Tibial nerve (tissue), 4 donors: Measurements from ENCODE around the gene KRTAP4-12.

Experiments
- EP300 ChIP-seq, 2 donors: sonication (generic); formaldehyde crosslinking; IDR thresholded peaks; one replicate each; pipeline ENCODE4 v1.6.1; 2017; ENCODE audit warnings: antibody characterized with exemption in 2 of 2, mild to moderate bottlenecking in 1 of 2
- POLR2A ChIP-seq, 2 donors: fragments of 450-650 bp; IDR thresholded peaks; one replicate each; pipeline ENCODE4 v1.6.1; 2017; ENCODE audit warnings: antibody characterized with exemption in 2 of 2, mild to moderate bottlenecking in 2 of 2, moderate library complexity in 2 of 2
- TF ChIP-seq, protein P1 (sequence below), 5 experiments: fragments of 200-600 bp in 3 of 5; fragments of 450-650 bp in 2 of 5; sonication (generic) in 3 of 5; IDR thresholded peaks; one replicate each; pipeline ENCODE4 v1.5.1; 2016 to 2019; ENCODE audit warnings: antibody characterized with exemption in 5 of 5, mild to moderate bottlenecking in 3 of 5, moderate library complexity in 2 of 5

DNA sequence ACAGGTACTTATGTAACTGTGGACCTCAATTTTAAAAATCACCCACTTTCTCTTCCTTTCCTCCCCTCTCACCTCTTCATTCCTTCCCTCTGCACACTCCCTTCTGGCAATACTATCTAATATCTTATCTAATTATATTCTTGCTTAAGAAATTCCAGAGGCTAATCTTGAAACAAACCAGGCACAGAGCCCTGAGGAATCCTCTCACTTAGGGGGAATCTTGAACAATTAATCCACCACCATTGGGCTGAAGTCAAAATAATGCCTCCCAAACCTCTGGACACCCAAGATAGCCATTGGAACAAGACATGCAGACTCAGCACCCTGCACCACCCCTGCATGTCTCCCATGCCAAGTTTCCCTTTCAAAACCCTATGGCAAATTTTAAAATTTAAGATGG is 17.4 kb upstream of the KRTAP4-12 start:
- TF ChIP-seq POLR2A (IDR thresholded peaks at IDR 0.05), result no peak
- TF ChIP-seq, protein P1, sequence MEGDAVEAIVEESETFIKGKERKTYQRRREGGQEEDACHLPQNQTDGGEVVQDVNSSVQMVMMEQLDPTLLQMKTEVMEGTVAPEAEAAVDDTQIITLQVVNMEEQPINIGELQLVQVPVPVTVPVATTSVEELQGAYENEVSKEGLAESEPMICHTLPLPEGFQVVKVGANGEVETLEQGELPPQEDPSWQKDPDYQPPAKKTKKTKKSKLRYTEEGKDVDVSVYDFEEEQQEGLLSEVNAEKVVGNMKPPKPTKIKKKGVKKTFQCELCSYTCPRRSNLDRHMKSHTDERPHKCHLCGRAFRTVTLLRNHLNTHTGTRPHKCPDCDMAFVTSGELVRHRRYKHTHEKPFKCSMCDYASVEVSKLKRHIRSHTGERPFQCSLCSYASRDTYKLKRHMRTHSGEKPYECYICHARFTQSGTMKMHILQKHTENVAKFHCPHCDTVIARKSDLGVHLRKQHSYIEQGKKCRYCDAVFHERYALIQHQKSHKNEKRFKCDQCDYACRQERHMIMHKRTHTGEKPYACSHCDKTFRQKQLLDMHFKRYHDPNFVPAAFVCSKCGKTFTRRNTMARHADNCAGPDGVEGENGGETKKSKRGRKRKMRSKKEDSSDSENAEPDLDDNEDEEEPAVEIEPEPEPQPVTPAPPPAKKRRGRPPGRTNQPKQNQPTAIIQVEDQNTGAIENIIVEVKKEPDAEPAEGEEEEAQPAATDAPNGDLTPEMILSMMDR (IDR thresholded peaks at IDR 0.05), result no peak
- no peak for TF ChIP-seq EP300 (IDR thresholded peaks at IDR 0.05)
